Thymus (tissue), 11 donors: Measurements from ENCODE around the gene MATN1. TPM values are rescaled to one million over a fixed set of nuclear protein-coding genes. Genes with fewer than 3 reads are reported as not detected.

Experiments
- DNase-seq, 9 donors: peaks; one replicate each; pipeline ENCODE4 v3.0.0-alpha.2; 2013; ENCODE audit warnings: low spot score in 9 of 9, low read depth in 6 of 9, missing footprints in 1 of 9
- H3K27ac ChIP-seq, 2 donors: one replicate each; pipeline ENCODE4 v1.5.1; 2013; ENCODE audit warnings: control low read depth in 1 of 2, low read depth in 1 of 2, low read length in 1 of 2, mild to moderate bottlenecking in 1 of 2, moderate library complexity in 1 of 2
- H3K27me3 ChIP-seq, 2 donors: one replicate each; pipeline ENCODE4 v1.5.1; 2013; ENCODE audit warnings: low read length in 1 of 2; ENCODE audit not compliant: control insufficient read depth in 2 of 2, insufficient read depth in 1 of 2
- H3K36me3 ChIP-seq, 2 donors: one replicate each; pipeline ENCODE4 v1.5.1; 2013; ENCODE audit warnings: low read length in 1 of 2, mild to moderate bottlenecking in 1 of 2, moderate library complexity in 1 of 2; ENCODE audit not compliant: control insufficient read depth in 2 of 2, insufficient read depth in 2 of 2
- H3K4me1 ChIP-seq, 2 donors: one replicate each; pipeline ENCODE4 v1.5.1; 2013; ENCODE audit warnings: low read length in 2 of 2; ENCODE audit not compliant: control insufficient read depth in 2 of 2, insufficient read depth in 2 of 2
- H3K4me3 ChIP-seq, 2 donors: one replicate each; pipeline ENCODE4 v1.5.1; 2013; ENCODE audit warnings: low read length in 2 of 2, control low read depth in 1 of 2, mild to moderate bottlenecking in 1 of 2
- H3K9me3 ChIP-seq, 2 donors: one replicate each; pipeline ENCODE4 v1.5.1; 2013; ENCODE audit warnings: low read length in 1 of 2, mild to moderate bottlenecking in 1 of 2; ENCODE audit not compliant: control insufficient read depth in 2 of 2, insufficient read depth in 1 of 2
- WGBS: extraction: QIAGEN DNeasy Blood & Tissue Kit; methylation state at CpG from one replicate; pipeline ENCODE4 v1.1.7; 2013; 5-methylcytosine and 5-hydroxymethylcytosine counted together
- polyA plus RNA-seq: library from polyadenylated mRNA; stranded (reverse); fragments of 200-250 nt; gene quantifications from one replicate; pipeline ENCODE4 v1.2.3, GENCODE V29; 2013
- total RNA-seq: library from RNA; stranded (reverse); fragments of 120-200 nt; gene quantifications from one replicate; pipeline ENCODE4 v1.2.4, GENCODE V29; 2013
- donor health status: healthy.

MATN1 gene
- total and polyA plus RNA-seq, 2 donors = 0.14 to 0.27 TPM

- Histone ChIP-seq H3K9me3 (no peaks in the 10 kb centered on the region), H3K27ac (peak overlapping the region; percentile 74 to 95), H3K27me3 (no peaks in the 10 kb centered on the region), H3K4me1 (peaks cover 79 to 100% of the 10 kb centered on the region in 2 donors), H3K36me3 (peaks cover 9 to 28% of the 10 kb centered on the region in 2 donors), H3K4me3 (no peak overlapping the region)
- DNase-seq = no peak
- 83% methylated on average over 17 of the region's 17 CpGs for WGBS
Observed at GRCh38 chr1:30747033-30748008, 23.9 kb upstream of the MATN1 start.

DNA sequence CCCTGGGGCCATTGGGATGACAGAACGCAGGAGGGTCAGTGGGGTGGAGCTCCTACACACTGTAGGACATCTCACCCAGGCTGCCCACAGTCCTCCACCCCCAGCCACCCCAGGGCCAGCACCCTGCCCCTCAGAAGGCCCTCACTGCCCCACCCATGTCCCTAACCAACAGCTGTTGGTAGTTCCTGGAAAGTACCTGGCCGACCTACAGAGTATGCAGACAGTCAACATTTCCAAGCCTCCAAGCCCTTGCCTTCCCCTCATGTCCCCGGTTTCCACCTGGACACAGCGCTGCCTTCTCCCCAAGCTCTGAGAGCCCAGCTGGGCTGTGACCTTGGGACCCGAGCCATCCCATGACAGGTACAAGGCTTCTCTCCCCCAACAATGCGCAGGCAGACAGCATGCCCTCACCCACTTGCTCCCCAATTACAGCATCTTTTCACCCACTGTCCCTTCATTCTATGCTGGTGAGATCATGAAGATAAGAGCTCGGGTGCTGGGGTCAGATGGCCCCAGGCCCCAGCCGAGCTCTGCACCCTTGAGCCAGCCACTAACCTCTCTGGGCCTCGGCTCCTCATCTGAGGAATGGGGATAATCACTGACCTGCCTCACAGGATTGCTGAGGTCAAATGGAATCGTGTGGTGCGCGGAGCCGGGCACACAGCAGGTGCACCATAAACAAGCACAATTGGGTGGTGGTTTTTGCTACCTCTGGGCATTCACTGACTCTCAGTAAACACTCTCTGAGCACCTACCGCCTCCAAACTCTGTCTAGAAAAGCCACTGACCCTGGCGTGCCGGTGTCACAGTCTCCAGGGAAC, 23.0 kb upstream of the MATN1 start:
- Histone ChIP-seq H3K9me3 (no peaks in the 10 kb centered on the region), H3K4me3 (no peak overlapping the region), H3K27me3 (no peaks in the 10 kb centered on the region), H3K27ac (peak overlapping the region; percentile 88 to 95), H3K4me1 (peaks cover 74 to 100% of the 10 kb centered on the region in 2 donors), H3K36me3 (peaks cover 13 to 31% of the 10 kb centered on the region in 2 donors)
- no peak for DNase-seq
- 90% methylated on average over 16 of the region's 16 CpGs for WGBS

- peaks cover 69 to 100% of the 10 kb centered on the region in 2 donors for H3K4me1 ChIP-seq
- H3K36me3 ChIP-seq = peaks cover 16 to 37% of the 10 kb centered on the region in 2 donors
- WGBS = 76% methylated on average over 4 of the region's 4 CpGs
- H3K9me3 ChIP-seq = no peaks in the 10 kb centered on the region
- peak overlapping the region; percentile 88 to 95 for H3K27ac ChIP-seq
- no peak for DNase-seq
- H3K27me3 ChIP-seq = no peaks in the 10 kb centered on the region
- no peak overlapping the region for H3K4me3 ChIP-seq
Observed at GRCh38 chr1:30745834-30746208, 22.4 kb upstream of the MATN1 start.

- Histone ChIP-seq H3K27ac (peak overlapping the region; percentile 88 to 95), H3K4me3 (no peak overlapping the region), H3K36me3 (peaks cover 21 to 42% of the 10 kb centered on the region in 2 donors), H3K4me1 (peaks cover 64 to 97% of the 10 kb centered on the region in 2 donors), H3K27me3 (no peaks in the 10 kb centered on the region), H3K9me3 (no peaks in the 10 kb centered on the region)
- 84% methylated on average over 14 of the region's 14 CpGs for WGBS
- DNase-seq = peak in 1 of 9 donors; percentile 50
Observed at GRCh38 chr1:30745156-30745833, 21.9 kb upstream of the MATN1 start.

GRCh38 chr1:30744060-30744756, 20.8 kb upstream of the MATN1 start:
- Histone ChIP-seq H3K27ac (peak overlapping the region; percentile 93 to 95), H3K27me3 (no peaks in the 10 kb centered on the region), H3K36me3 (peaks cover 32 to 45% of the 10 kb centered on the region in 2 donors), H3K4me1 (peaks cover 53 to 87% of the 10 kb centered on the region in 2 donors), H3K9me3 (no peaks in the 10 kb centered on the region), H3K4me3 (peak overlapping the region; percentile 6 to 22)
- 30% methylated on average over 7 of the region's 7 CpGs for WGBS
- peak in 2 of 9 donors; percentile 52 to 77 for DNase-seq

DNA sequence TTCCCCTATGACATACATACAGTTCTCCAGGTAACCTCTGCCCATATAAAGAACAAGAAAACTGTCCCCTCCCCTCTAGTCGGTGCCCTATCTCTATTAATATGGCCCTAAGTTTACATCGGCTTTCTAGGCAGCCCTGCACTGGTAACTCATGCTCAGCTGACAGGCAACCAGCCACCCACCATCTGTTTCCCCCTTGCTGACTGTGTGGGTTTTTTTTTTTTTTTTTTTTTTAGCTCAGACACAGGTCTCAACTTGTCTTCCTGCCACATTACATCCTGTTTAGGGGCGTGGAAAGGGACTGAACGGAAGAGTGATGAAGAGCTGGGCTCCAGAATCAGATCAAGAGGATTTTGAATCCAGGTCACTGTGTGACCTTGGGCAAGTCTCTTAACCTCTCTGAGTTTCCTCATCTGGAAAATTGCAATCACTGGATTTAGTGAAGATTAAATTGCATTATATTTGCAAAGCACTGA, 20.2 kb upstream of the MATN1 start:
- 5% methylated on average over 4 of the region's 4 CpGs for WGBS
- Histone ChIP-seq H3K9me3 (peaks cover 0 to 3% of the 10 kb centered on the region in 2 donors), H3K27me3 (no peaks in the 10 kb centered on the region), H3K27ac (peak overlapping the region; percentile 93 to 95), H3K4me1 (peaks cover 48 to 81% of the 10 kb centered on the region in 2 donors), H3K4me3 (peak overlapping the region; percentile 6 to 24), H3K36me3 (peaks cover 35 to 46% of the 10 kb centered on the region in 2 donors)
- DNase-seq = peak; percentile 68 to 95 (median 83)

DNA sequence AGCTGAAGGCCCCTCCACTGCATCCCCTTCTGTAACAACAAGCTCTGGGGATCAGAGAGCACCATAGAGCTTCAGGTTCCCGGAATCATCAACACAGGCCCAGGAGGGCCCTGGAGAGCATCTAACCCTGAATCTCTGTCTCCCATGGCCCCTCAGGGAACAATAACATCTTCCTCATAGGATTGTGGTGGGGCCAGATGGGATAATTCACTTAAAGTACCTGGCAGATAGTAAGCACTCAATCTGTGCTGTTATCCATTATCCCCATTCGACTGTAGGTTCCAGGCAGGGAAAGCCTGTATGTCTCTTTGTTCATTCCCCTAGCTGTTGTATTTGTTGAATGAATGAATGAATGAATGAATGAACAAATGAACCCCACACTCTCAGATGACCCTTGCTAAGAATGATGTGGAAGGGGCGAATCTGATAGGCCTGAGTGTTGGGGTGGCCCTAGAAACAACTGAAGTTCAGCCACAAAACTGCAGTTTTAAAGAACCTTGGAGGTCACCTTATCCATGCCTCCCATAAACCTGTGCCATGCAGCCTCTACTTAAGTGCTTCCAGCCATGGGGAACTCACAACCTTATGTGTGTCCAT, 19.7 kb upstream of the MATN1 start:
- Histone ChIP-seq H3K27ac (peak overlapping the region; percentile 85 to 95), H3K4me1 (peaks cover 45 to 75% of the 10 kb centered on the region in 2 donors), H3K4me3 (peak overlapping the region in 1 of 2 donors; percentile 24), H3K36me3 (peaks cover 41 to 49% of the 10 kb centered on the region in 2 donors), H3K9me3 (peaks cover 0 to 9% of the 10 kb centered on the region in 2 donors), H3K27me3 (no peaks in the 10 kb centered on the region)
- 98% methylated on average over 3 of the region's 3 CpGs for WGBS
- no peak for DNase-seq
